GM23248 (cell line): ENCODE data around the gene ATP1B4. TPM values are rescaled to one million over a fixed set of nuclear protein-coding genes. Genes with fewer than 3 reads are reported as not detected.
A peak's percentile ranks its signal among the peaks of the same experiment; 100 is the strongest.

Source experiments
- DNase-seq: peaks from one replicate; pipeline ENCODE4 v3.0.0-alpha.2; 2015
- H2AFZ ChIP-seq: fragments of 200-600 bp; sonication (generic); 2 replicates; pipeline ENCODE4 v1.6.1; 2016; ENCODE audit warnings: antibody characterized with exemption
- H3F3A ChIP-seq: fragments of 200-600 bp; sonication (generic); 2 replicates; pipeline ENCODE4 v1.6.1; 2016; ENCODE audit warnings: mild to moderate bottlenecking, antibody characterized with exemption, mixed run types; ENCODE audit not compliant: insufficient read depth
- H3K27ac ChIP-seq: fragments of 200-600 bp; sonication (generic); 2 replicates; pipeline ENCODE4 v1.5.1; 2016; ENCODE audit warnings: mild to moderate bottlenecking
- H3K27me3 ChIP-seq: fragments of 200-600 bp; sonication (generic); replicated peaks from 2 replicates; pipeline ENCODE4 v1.6.1; 2016; ENCODE audit warnings: mild to moderate bottlenecking; ENCODE audit not compliant: insufficient read depth
- H3K36me3 ChIP-seq: fragments of 200-600 bp; sonication (generic); 2 replicates; pipeline ENCODE4 v1.6.1; 2016; ENCODE audit warnings: low read depth, mild to moderate bottlenecking
- H3K4me1 ChIP-seq: fragments of 200-600 bp; sonication (generic); 2 replicates; pipeline ENCODE4 v1.6.1; 2016; ENCODE audit warnings: mild to moderate bottlenecking; ENCODE audit not compliant: insufficient read depth
- H3K4me2 ChIP-seq: fragments of 200-600 bp; sonication (generic); one replicate; pipeline ENCODE4 v1.6.1; 2016; ENCODE audit warnings: mild to moderate bottlenecking; ENCODE audit not compliant: unreplicated experiment
- H3K4me3 ChIP-seq: fragments of 200-600 bp; sonication (generic); 2 replicates; pipeline ENCODE4 v1.5.1; 2016; ENCODE audit warnings: mild to moderate bottlenecking
- H3K79me2 ChIP-seq: fragments of 200-600 bp; sonication (generic); 2 replicates; pipeline ENCODE4 v1.6.1; 2016; ENCODE audit warnings: mild to moderate bottlenecking; ENCODE audit not compliant: insufficient read depth
- H3K9ac ChIP-seq: fragments of 200-600 bp; sonication (generic); 2 replicates; pipeline ENCODE4 v1.6.1; 2016; ENCODE audit warnings: mild to moderate bottlenecking
- H3K9me2 ChIP-seq: fragments of 200-600 bp; sonication (generic); 2 replicates; pipeline ENCODE4 v1.6.1; 2016; ENCODE audit warnings: mixed run types, mild to moderate bottlenecking, moderate library complexity; ENCODE audit not compliant: insufficient read depth
- H3K9me3 ChIP-seq: fragments of 200-600 bp; sonication (generic); one replicate; pipeline ENCODE4 v1.6.1; 2017; ENCODE audit warnings: low read depth
- H4K20me1 ChIP-seq: fragments of 200-600 bp; sonication (generic); 2 replicates; pipeline ENCODE4 v1.6.0; 2016; ENCODE audit not compliant: insufficient read depth
- EZH2 ChIP-seq: fragments of 200-600 bp; sonication (generic); IDR thresholded peaks from 2 replicates; pipeline ENCODE4 v1.6.1; 2018; ENCODE audit warnings: antibody characterized with exemption, mild to moderate bottlenecking; ENCODE audit not compliant: insufficient read depth, poor library complexity, severe bottlenecking
- EZH2phosphoT487 ChIP-seq: fragments of 200-600 bp; sonication (generic); IDR thresholded peaks from 2 replicates; pipeline ENCODE4 v1.6.1; 2018; ENCODE audit warnings: antibody characterized with exemption, moderate library complexity, mild to moderate bottlenecking, low read depth; ENCODE audit not compliant: insufficient read depth
- WGBS, 2 experiments: methylation state at CpG; one replicate each; pipeline ENCODE4 v1.1.6; 2015 to 2017; ENCODE audit warnings: low lambda C conversion rate in 2 of 2, low coverage in 1 of 2; ENCODE audit errors: missing lambda C conversion rate in 2 of 2; 5-methylcytosine and 5-hydroxymethylcytosine counted together
- in situ Hi-C: fragments of 300-500 bp; cut with MboI; formaldehyde crosslinking; loops from 2 replicates; pipeline ENCODE4 v1.15.0; 2020
- polyA plus RNA-seq: library from polyadenylated mRNA; unstranded; fragments of >200 nt; fragmentation: Nextera tagmentation; extraction: Ambion mirVana; gene quantifications from 2 replicates; pipeline ENCODE4 v1.2.1, GENCODE V29; 2016
- total RNA-seq: library from RNA; depleted of rRNA; stranded (reverse); fragments of >200 nt; shearing (Covaris generic); gene quantifications from 2 replicates; pipeline ENCODE4 v1.2.3, GENCODE V29; 2014

Gene ATP1B4
- total and polyA plus RNA-seq, 2 experiments from 2014 or later, result not detected

GRCh38 chrX:120357186-120357585 is 4.7 kb upstream of the ATP1B4 start:
- DNase-seq, result no peak
- TF ChIP-seq EZH2phosphoT487 (no peak), EZH2 (no peak)
- in situ Hi-C loops, result no loop called here
- Histone ChIP-seq H3K4me2 (no peak overlapping the region), H3K36me3 (no peaks in the 10 kb centered on the region), H3F3A (no peaks in the 10 kb centered on the region), H3K9ac (no peak overlapping the region), H4K20me1 (no peaks in the 10 kb centered on the region), H3K4me3 (no peak overlapping the region), H3K9me3 (no peaks in the 10 kb centered on the region), H3K9me2 (no peaks in the 10 kb centered on the region), H3K4me1 (no peaks in the 10 kb centered on the region), H3K27ac (no peak overlapping the region), H2AFZ (no peak overlapping the region), H3K79me2 (no peaks in the 10 kb centered on the region), H3K27me3 (peaks cover 15% of the 10 kb centered on the region)
- 53 to 62% methylated on average over 2 of the region's 2 CpGs for WGBS, 2 experiments

GRCh38 chrX:120358737-120359456 is 3.0 kb upstream of the ATP1B4 start:
- H3K4me3 ChIP-seq, result no peak overlapping the region
- no peaks in the 10 kb centered on the region for H3K4me1 ChIP-seq
- no peak overlapping the region for H3K9ac ChIP-seq
- no peaks in the 10 kb centered on the region for H3K9me2 ChIP-seq
- TF ChIP-seq EZH2, result no peak
- no peak for TF ChIP-seq EZH2phosphoT487
- no peak overlapping the region for H2AFZ ChIP-seq
- WGBS, 2 experiments, result 17 to 18% methylated on average over 7 of the region's 7 CpGs
- H4K20me1 ChIP-seq, result no peaks in the 10 kb centered on the region
- H3K4me2 ChIP-seq, result no peak overlapping the region
- no peaks in the 10 kb centered on the region for H3K9me3 ChIP-seq
- no peaks in the 10 kb centered on the region for H3K36me3 ChIP-seq
- no peak overlapping the region for H3K27ac ChIP-seq
- H3F3A ChIP-seq, result no peaks in the 10 kb centered on the region
- in situ Hi-C loops, result no loop called here
- H3K79me2 ChIP-seq, result no peaks in the 10 kb centered on the region
- peak; percentile 88 for DNase-seq
- H3K27me3 ChIP-seq, result peaks cover 22% of the 10 kb centered on the region

GRCh38 chrX:120365320-120365719 is 3.4 kb downstream of the ATP1B4 start:
- H3F3A ChIP-seq, result no peaks in the 10 kb centered on the region
- 36 to 44% methylated on average over 2 of the region's 2 CpGs for WGBS, 2 experiments
- in situ Hi-C loops, result no loop called here
- no peak overlapping the region for H3K9ac ChIP-seq
- H3K79me2 ChIP-seq, result no peaks in the 10 kb centered on the region
- no peak overlapping the region for H3K4me3 ChIP-seq
- H2AFZ ChIP-seq, result no peak overlapping the region
- no peak overlapping the region for H3K4me2 ChIP-seq
- no peak overlapping the region for H3K27ac ChIP-seq
- H4K20me1 ChIP-seq, result no peaks in the 10 kb centered on the region
- no peaks in the 10 kb centered on the region for H3K4me1 ChIP-seq
- H3K36me3 ChIP-seq, result no peaks in the 10 kb centered on the region
- H3K9me2 ChIP-seq, result no peaks in the 10 kb centered on the region
- peak; percentile 15 for DNase-seq
- no peak for TF ChIP-seq EZH2
- no peak for TF ChIP-seq EZH2phosphoT487
- peaks cover 15% of the 10 kb centered on the region; the same call in 1 of the 2 replicates for H3K27me3 ChIP-seq
- H3K9me3 ChIP-seq, result no peaks in the 10 kb centered on the region

GRCh38 chrX:120365968-120366367 is 4.1 kb downstream of the ATP1B4 start:
- no peak overlapping the region for H3K4me3 ChIP-seq
- H3K4me1 ChIP-seq, result no peaks in the 10 kb centered on the region
- no peaks in the 10 kb centered on the region for H3K9me2 ChIP-seq
- H3K4me2 ChIP-seq, result no peak overlapping the region
- no peaks in the 10 kb centered on the region for H3K36me3 ChIP-seq
- in situ Hi-C loops, result no loop called here
- H3K9ac ChIP-seq, result no peak overlapping the region
- WGBS, 2 experiments, result 79 to 83% methylated on average over 1 of the region's 1 CpG
- H3K9me3 ChIP-seq, result no peaks in the 10 kb centered on the region
- TF ChIP-seq EZH2 (no peak), EZH2phosphoT487 (no peak)
- no peaks in the 10 kb centered on the region for H3K79me2 ChIP-seq
- DNase-seq, result no peak
- no peaks in the 10 kb centered on the region for H4K20me1 ChIP-seq
- no peak overlapping the region for H2AFZ ChIP-seq
- H3K27me3 ChIP-seq, result peaks cover 9% of the 10 kb centered on the region; the same call in 1 of the 2 replicates
- no peaks in the 10 kb centered on the region for H3F3A ChIP-seq
- H3K27ac ChIP-seq, result no peak overlapping the region

GRCh38 chrX:120366794-120367193 is 4.9 kb downstream of the ATP1B4 start:
- H2AFZ ChIP-seq, result no peak overlapping the region
- H3K79me2 ChIP-seq, result no peaks in the 10 kb centered on the region
- in situ Hi-C loops, result no loop called here
- TF ChIP-seq EZH2, result no peak
- no peak for TF ChIP-seq EZH2phosphoT487
- H3K4me2 ChIP-seq, result no peak overlapping the region
- H3K36me3 ChIP-seq, result no peaks in the 10 kb centered on the region
- no peaks in the 10 kb centered on the region for H3K9me3 ChIP-seq
- no peak overlapping the region for H3K9ac ChIP-seq
- H4K20me1 ChIP-seq, result no peaks in the 10 kb centered on the region
- H3K27me3 ChIP-seq, result 0 out of 2 replicates have a peak, but pooled peaks cover 7% of the 10 kb centered on the region
- H3K4me1 ChIP-seq, result no peaks in the 10 kb centered on the region
- WGBS, 2 experiments, result 13 to 21% methylated on average over 3 of the region's 3 CpGs
- H3K4me3 ChIP-seq, result no peak overlapping the region
- no peaks in the 10 kb centered on the region for H3K9me2 ChIP-seq
- no peak for DNase-seq
- no peak overlapping the region for H3K27ac ChIP-seq
- H3F3A ChIP-seq, result no peaks in the 10 kb centered on the region
